HCT116 (cell line): Measurements from ENCODE around the gene RAC2. TPM values are rescaled to one million over a fixed set of nuclear protein-coding genes. Genes with fewer than 3 reads are reported as not detected.

ENCODE experiments used
- ATAC-seq: fragments of 200-7000 bp; cut with Tn5 transposase; 2 replicates; pipeline ENCODE4 v1.9.1; 2020; ENCODE audit warnings: mild to moderate bottlenecking, moderate library complexity
- BruUV-seq: library from RNA; stranded (reverse); fragments of 400-500 nt; replicated peaks from 2 replicates; lab custom pipeline; 2021; lab: Mats Ljungman, UMichigan
- CTCF ChIA-PET: fragments of 300-600 bp; sonication (Branson Sonifier 250); formaldehyde crosslinking; loops from one replicate; lab custom pipeline; 2021; ENCODE audit warnings: antibody characterized with exemption; lab: Charles Lee
- POLR2A ChIA-PET: fragments of 300-600, 350-600 bp; sonication (Branson Sonifier 250); formaldehyde crosslinking; loops from one replicate; lab custom pipeline; 2021; ENCODE audit warnings: antibody characterized with exemption; lab: Charles Lee
- RAD21 ChIA-PET, 2 experiments: fragments of 300-600 bp; sonication (Branson Sonifier 250); formaldehyde crosslinking; loops; one replicate each; lab custom pipeline; 2023; ENCODE audit warnings: low total read pairs in 2 of 2; ENCODE audit not compliant: uncharacterized antibody in 2 of 2, unreplicated experiment in 2 of 2, low non-redundant PET in 1 of 2; lab: Charles Lee
- DNase-seq: peaks from one replicate; pipeline ENCODE4 v3.0.0-alpha.2; 2010; ENCODE audit warnings: low read depth, low spot score
- H2AFZ ChIP-seq: fragments of 200-600 bp; shearing (Covaris generic), sonication (generic); 2 replicates; pipeline ENCODE4 v1.6.1; 2017; ENCODE audit warnings: low read depth, mixed run types, mixed read lengths, antibody characterized with exemption, low read length; ENCODE audit not compliant: poor library complexity, severe bottlenecking
- H3K27ac ChIP-seq: 2 replicates; pipeline ENCODE4 v1.5.1; 2012; ENCODE audit warnings: low read depth, low read length
- H3K27me3 ChIP-seq: fragments of 200-600 bp; sonication (generic); 2 replicates; pipeline ENCODE4 v1.6.1; 2016; ENCODE audit warnings: mixed run types, low read length, mixed read lengths; ENCODE audit not compliant: insufficient read depth
- H3K36me3 ChIP-seq, 2 experiments: fragments of 200-500 bp in 1 of 2; fragments of 200-600 bp in 1 of 2; sonication (Bioruptor generic) in 1 of 2; sonication (generic) in 1 of 2; 2 replicates each; pipeline versions ENCODE4 v1.5.1 to v1.6.1; 2014 to 2016; ENCODE audit warnings: low read length in 2 of 2, inconsistent platforms in 1 of 2, mixed read lengths in 1 of 2, mixed run types in 1 of 2; ENCODE audit not compliant: insufficient read depth in 2 of 2, control insufficient read depth in 1 of 2
- H3K4me1 ChIP-seq, 2 experiments: fragments of 200-600 bp in 1 of 2; sonication (generic) in 1 of 2; 2 replicates each; pipeline versions ENCODE4 v1.5.1 to v1.6.1; 2012 to 2017; ENCODE audit warnings: low read length in 2 of 2, inconsistent platforms in 1 of 2, mild to moderate bottlenecking in 1 of 2, mixed read lengths in 1 of 2, mixed run types in 1 of 2, moderate library complexity in 1 of 2; ENCODE audit not compliant: insufficient read depth in 2 of 2, control insufficient read depth in 1 of 2
- H3K4me2 ChIP-seq: fragments of 200-600 bp; sonication (generic); 2 replicates; pipeline ENCODE4 v1.6.1; 2017; ENCODE audit warnings: mixed run types, low read length, mixed read lengths
- H3K4me3 ChIP-seq, 2 experiments: fragments of 200-600 bp in 1 of 2; sonication (generic) in 1 of 2; replicated peaks in 1 of 2; 2 replicates each; pipeline ENCODE4 v1.5.1; 2011 to 2016; ENCODE audit warnings: low read length in 2 of 2, control low read depth in 1 of 2, low read depth in 1 of 2, mild to moderate bottlenecking in 1 of 2, mixed read lengths in 1 of 2, mixed run types in 1 of 2
- H3K79me2 ChIP-seq: fragments of 200-600 bp; sonication (generic); 2 replicates; pipeline ENCODE4 v1.6.1; 2017; ENCODE audit warnings: mild to moderate bottlenecking, mixed run types, low read length, moderate library complexity, mixed read lengths; ENCODE audit not compliant: insufficient read depth
- H3K9ac ChIP-seq: fragments of 200-600 bp; sonication (generic); 2 replicates; pipeline ENCODE4 v1.6.1; 2016; ENCODE audit warnings: low read length, mixed read lengths
- H3K9me2 ChIP-seq: fragments of 200-600 bp; sonication (generic), shearing (Covaris generic); 2 replicates; pipeline ENCODE4 v1.6.1; 2017; ENCODE audit warnings: mixed run types, mild to moderate bottlenecking, moderate library complexity; ENCODE audit not compliant: insufficient read depth
- H3K9me3 ChIP-seq, 2 experiments: fragments of 200-500 bp in 1 of 2; fragments of 200-600 bp in 1 of 2; sonication (Bioruptor generic) in 1 of 2; sonication (generic) in 1 of 2; 2 replicates each; pipeline ENCODE4 v1.6.1; 2014 to 2017; ENCODE audit warnings: low read length in 2 of 2, mixed read lengths in 2 of 2, inconsistent platforms in 1 of 2, low read depth in 1 of 2, mild to moderate bottlenecking in 1 of 2, mixed run types in 1 of 2, moderate library complexity in 1 of 2; ENCODE audit not compliant: control insufficient read depth in 1 of 2, insufficient read depth in 1 of 2
- H4K20me1 ChIP-seq: fragments of 200-600 bp; sonication (generic), shearing (Covaris generic); 2 replicates; pipeline ENCODE4 v1.6.1; 2017; ENCODE audit warnings: mixed run types, mild to moderate bottlenecking, moderate library complexity; ENCODE audit not compliant: insufficient read depth
- EGR1 ChIP-seq: IDR thresholded peaks from 2 replicates; pipeline ENCODE4 v1.6.1; 2012; ENCODE audit warnings: low read depth
- JUND ChIP-seq: IDR thresholded peaks from 2 replicates; pipeline ENCODE4 v1.6.1; 2012
- SRF ChIP-seq: IDR thresholded peaks from 2 replicates; pipeline ENCODE4 v1.6.1; 2012; ENCODE audit warnings: low read depth
- intact Hi-C: fragments of 100-400 bp; cut with micrococcal nuclease; formaldehyde crosslinking; loops from 2 replicates; pipeline ENCODE4 v1.10.0; 2022
- total RNA-seq: library from RNA; stranded (reverse); gene quantifications from one replicate; pipeline ENCODE4 v1.2.1, GENCODE V29; 2021; ENCODE audit not compliant: unreplicated experiment
- TF ChIP-seq, protein P1 (sequence below): IDR thresholded peaks from 2 replicates; pipeline ENCODE4 v1.6.1; 2012
- TF ChIP-seq, protein P2 (sequence below), 3 experiments: fragments of 200-600 bp in 1 of 3; sonication (generic) in 1 of 3; IDR thresholded peaks in 2 of 3; conservative IDR thresholded peaks in 1 of 3; 2 replicates each; pipeline ENCODE4 v1.5.1; 2012 to 2017; ENCODE audit warnings: low read depth in 2 of 3, low read length in 2 of 3, antibody characterized with exemption in 1 of 3, borderline replicate concordance in 1 of 3, control low read depth in 1 of 3, mild to moderate bottlenecking in 1 of 3, mixed read lengths in 1 of 3, mixed run types in 1 of 3, moderate library complexity in 1 of 3; ENCODE audit not compliant: insufficient read depth in 1 of 3

Gene RAC2
- total RNA-seq, 1 experiment from 2014 or later = 62.0 TPM

DNA sequence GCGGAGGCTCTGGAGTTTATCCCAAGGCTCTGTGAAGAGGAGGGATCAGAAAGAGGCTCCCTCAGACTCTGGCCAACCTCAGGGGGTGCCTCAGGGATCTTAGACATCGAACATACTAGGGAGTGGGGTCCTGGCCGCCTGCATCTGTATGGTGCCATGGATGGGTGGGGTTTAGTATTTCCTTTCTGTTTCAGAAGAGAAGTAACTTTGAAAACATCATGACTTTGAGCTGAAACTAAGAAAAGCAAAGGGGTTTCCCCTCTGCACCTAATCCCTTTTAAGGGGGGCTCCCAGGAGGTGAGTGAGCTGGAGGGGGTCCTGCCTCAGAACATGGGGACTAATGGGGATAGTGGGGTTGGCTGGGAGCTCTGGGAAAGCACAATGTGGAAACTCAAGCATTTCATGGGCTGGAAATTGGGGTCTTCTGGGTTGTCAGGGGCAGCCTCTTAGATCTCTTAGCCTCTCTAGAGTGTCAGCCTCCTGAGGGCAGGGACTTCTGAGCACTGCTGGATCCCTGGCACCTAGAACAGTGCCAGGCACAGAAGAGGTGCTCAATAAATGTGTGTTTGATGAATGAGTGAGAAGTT lies 20.0 kb downstream of the RAC2 start:
- no TSS peak for BruUV-seq
- no peak overlapping the region for H2AFZ ChIP-seq
- no peaks in the 10 kb centered on the region for H3K9me2 ChIP-seq
- ChIA-PET CTCF (interaction anchor here (2.5 kb wide), 1 partner anchor 36 kb away, joined by 16 read pairs; no protein-coding TSS in a partner anchor), POLR2A (no interaction called here), RAD21 (no interaction called here)
- H3K79me2 ChIP-seq = no peaks in the 10 kb centered on the region
- intact Hi-C loops = no loop called here
- ATAC-seq (no peak), DNase-seq (no peak)
- no peak overlapping the region for H3K4me3 ChIP-seq
- no peak overlapping the region for H3K27ac ChIP-seq
- TF ChIP-seq, protein P1, sequence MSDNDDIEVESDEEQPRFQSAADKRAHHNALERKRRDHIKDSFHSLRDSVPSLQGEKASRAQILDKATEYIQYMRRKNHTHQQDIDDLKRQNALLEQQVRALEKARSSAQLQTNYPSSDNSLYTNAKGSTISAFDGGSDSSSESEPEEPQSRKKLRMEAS = no peak
- no peak overlapping the region for H3K9ac ChIP-seq
- H4K20me1 ChIP-seq = no peaks in the 10 kb centered on the region
- H3K27me3 ChIP-seq = no peaks in the 10 kb centered on the region
- no peak overlapping the region for H3K4me2 ChIP-seq
- peaks cover 8 to 21% of the 10 kb centered on the region in 2 experiments for H3K4me1 ChIP-seq
- peaks cover 0 to 7% of the 10 kb centered on the region in 2 experiments; a peak in 1 of 4 replicates for H3K36me3 ChIP-seq
- peaks cover 0 to 6% of the 10 kb centered on the region in 2 experiments; a peak in 1 of 4 replicates for H3K9me3 ChIP-seq

DNA sequence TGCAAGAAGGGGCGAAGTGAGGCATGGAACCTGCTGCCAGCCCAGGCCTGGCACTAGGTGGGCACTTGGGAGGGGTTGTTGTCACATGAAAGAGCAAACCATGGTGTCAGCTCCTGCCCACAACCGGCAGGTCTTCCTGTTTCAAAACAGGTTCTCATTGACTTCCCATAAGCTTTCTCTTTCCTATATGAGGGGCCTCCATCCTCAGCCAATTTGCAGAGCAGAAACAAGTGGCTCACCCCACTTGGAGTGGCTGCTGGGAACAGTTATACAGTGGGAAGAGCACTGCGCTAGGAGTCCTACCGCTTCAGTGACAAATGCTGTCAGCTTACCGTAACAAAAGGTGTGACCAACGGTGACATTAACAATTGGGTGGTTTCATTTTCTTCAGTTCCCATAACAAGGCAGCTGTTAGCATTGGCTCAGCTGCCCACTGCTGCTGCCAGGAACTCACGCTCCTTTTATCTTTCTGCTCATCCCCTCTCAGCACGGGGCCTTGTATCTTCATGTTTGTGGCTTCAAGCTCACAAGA lies 21.6 kb downstream of the RAC2 start:
- ChIA-PET POLR2A (no interaction called here), RAD21 (no interaction called here), CTCF (no interaction called here)
- Histone ChIP-seq H3K4me1 (peaks cover 0 to 6% of the 10 kb centered on the region in 2 experiments; a peak in 2 of 4 replicates), H2AFZ (no peak overlapping the region), H3K9ac (no peak overlapping the region), H3K36me3 (peaks cover 0 to 7% of the 10 kb centered on the region in 2 experiments; a peak in 1 of 4 replicates), H3K27me3 (no peaks in the 10 kb centered on the region), H3K9me2 (no peaks in the 10 kb centered on the region), H3K4me3 (no peak overlapping the region), H4K20me1 (no peaks in the 10 kb centered on the region), H3K4me2 (no peak overlapping the region), H3K27ac (no peak overlapping the region), H3K79me2 (no peaks in the 10 kb centered on the region), H3K9me3 (peaks cover 0 to 6% of the 10 kb centered on the region in 2 experiments; a peak in 1 of 4 replicates)
- no peak for ATAC-seq
- no TSS peak for BruUV-seq
- DNase-seq = no peak
- intact Hi-C loops = no loop called here
- TF ChIP-seq SRF = no peak
- TF ChIP-seq JUND = no peak
- no peak for TF ChIP-seq EGR1
- TF ChIP-seq, protein P2, sequence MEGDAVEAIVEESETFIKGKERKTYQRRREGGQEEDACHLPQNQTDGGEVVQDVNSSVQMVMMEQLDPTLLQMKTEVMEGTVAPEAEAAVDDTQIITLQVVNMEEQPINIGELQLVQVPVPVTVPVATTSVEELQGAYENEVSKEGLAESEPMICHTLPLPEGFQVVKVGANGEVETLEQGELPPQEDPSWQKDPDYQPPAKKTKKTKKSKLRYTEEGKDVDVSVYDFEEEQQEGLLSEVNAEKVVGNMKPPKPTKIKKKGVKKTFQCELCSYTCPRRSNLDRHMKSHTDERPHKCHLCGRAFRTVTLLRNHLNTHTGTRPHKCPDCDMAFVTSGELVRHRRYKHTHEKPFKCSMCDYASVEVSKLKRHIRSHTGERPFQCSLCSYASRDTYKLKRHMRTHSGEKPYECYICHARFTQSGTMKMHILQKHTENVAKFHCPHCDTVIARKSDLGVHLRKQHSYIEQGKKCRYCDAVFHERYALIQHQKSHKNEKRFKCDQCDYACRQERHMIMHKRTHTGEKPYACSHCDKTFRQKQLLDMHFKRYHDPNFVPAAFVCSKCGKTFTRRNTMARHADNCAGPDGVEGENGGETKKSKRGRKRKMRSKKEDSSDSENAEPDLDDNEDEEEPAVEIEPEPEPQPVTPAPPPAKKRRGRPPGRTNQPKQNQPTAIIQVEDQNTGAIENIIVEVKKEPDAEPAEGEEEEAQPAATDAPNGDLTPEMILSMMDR (IDR thresholded peaks at IDR 0.05 in 2 of 3, conservative IDR thresholded peaks at IDR 0.05 in 1 of 3; ENCODE audit: borderline replicate concordance in 1 of 3, insufficient read depth in 1 of 3, low read depth in 2 of 3, low read length in 2 of 3) = no peak
